Activated T-cell treated with anti-CD3 and anti-CD28 coated beads, Interleukin-2, amount 50 U/mL, for 1 hour (primary cell): ENCODE measurements around the gene DHRS4.

Experiments
- DNase-seq: peaks from one replicate; pipeline ENCODE4 v3.0.0-alpha.2; 2020

The DHRS4 gene

DNA sequence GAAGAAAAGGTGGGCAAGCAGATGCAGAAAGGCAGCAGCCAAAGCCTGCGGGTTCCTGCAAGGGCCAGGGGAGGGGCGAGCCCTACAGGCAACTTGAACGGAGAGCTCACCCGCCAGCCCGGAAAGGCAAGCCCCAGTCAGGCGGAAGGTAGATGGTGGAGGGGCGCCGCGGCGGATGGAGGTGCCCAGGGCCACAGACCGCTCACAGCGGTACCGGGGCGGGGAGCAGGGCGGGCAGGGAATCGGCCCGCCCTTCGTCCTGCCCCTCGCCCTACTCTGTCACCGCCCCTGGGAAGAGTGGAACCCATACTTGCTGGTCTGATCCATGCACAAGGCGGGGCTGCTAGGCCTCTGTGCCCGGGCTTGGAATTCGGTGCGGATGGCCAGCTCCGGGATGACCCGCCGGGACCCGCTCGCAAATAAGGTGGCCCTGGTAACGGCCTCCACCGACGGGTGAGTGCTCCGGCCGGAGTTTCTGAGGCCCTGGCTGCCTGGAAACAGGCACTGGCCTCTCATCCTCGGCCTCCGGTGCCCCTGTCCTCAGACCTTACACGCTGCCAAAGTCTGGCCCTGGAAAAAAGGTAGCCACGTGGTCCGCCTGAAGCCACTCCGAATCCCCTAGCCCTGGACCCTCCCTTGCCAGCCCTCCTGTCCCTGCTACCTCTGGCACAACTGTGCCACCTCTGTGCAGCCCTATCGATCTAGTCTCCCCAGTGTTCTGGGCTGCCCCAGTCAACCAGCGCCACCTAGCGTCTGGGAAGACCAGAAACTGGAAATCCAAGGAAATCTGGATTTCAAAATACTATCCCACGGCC lies at the start of gene DHRS4:
TSS of gene DHRS4 (plus strand) at position 307 of the 815 bp plus-strand sequence. CDS start at position 326, 19 bp downstream.
- DNase-seq = peak; percentile 76

GRCh38 chr14:23910101-23910875 lies 43.3 kb upstream of the DHRS4 start:
- no peak for DNase-seq

GRCh38 chr14:23910876-23911210 lies 42.7 kb upstream of the DHRS4 start:
- no peak for DNase-seq

DNA sequence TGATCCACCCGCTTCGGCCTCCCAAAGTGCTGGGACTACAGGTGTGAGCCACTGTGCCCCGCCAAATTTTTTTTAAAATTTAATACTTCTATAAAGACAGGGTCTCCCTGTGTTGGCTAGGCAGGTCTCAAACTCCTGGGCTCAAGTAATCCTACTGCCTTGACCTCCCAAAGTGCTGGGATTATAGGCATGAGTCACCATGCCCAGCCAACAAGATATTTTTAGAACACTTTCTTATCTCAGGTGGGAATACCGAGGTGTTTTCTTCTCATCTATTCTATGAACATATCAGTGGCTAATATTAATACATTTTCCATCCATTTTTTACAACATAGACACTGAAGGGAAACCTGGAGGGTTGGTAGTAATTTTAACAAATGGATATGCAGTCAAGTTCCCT lies 38.0 kb upstream of the DHRS4 start:
- DNase-seq = no peak

DNA sequence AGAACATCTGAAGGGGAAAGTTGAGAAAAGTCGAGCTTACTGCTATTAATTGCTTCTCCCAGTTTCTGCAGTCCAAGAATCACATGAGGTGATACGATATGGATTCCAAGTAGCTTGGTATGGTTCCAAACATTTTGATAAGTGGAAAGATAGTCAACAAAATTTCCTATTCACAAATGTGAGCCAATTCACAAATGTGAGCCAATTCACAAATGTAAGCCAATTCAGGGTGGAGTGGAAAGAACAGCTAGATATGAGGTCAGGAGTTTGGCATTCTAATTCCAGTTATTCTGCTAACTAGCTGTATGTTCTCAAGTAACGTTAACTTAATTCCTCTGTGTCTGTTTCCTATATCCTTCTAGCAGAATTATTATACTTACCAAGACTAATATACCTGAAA lies 37.6 kb upstream of the DHRS4 start:
- no peak for DNase-seq

GRCh38 chr14:23916446-23916845 lies 37.1 kb upstream of the DHRS4 start:
- DNase-seq = no peak

GRCh38 chr14:23922545-23922944 lies 31.0 kb upstream of the DHRS4 start:
- no peak for DNase-seq

DNA sequence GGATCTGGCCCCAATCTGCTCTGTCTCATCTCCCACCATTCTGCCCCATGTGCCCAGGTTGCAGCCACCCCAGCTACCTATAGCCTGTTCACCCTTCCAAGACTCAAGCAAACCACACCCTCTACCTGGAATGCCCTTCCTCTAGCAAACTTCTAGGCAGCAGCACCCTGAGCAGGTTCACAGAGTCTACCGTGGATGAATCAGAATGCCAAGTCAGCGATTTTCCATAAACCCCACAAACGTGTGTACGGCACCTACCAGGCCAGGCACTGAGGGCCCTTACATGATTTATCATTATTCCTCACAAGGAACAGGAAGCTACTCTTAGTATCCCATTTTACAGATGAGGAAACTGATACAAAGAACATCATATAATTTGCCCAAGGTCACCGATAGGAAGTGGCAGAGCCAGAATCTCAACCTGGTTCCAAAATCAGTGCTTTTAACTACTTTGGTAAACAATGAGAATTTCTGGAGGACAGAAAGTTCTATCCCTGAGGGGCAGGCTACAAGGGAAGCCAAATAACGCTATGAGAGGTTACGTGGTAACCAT lies 28.0 kb upstream of the DHRS4 start:
- DNase-seq = no peak

GRCh38 chr14:23926543-23926942 lies 27.0 kb upstream of the DHRS4 start:
- DNase-seq = no peak

GRCh38 chr14:23929136-23929535 lies 24.4 kb upstream of the DHRS4 start:
- no peak for DNase-seq

GRCh38 chr14:23929822-23930294 lies 23.7 kb upstream of the DHRS4 start:
- peak; percentile 78 for DNase-seq

- no peak for DNase-seq
Measured at GRCh38 chr14:23930742-23931141, 22.8 kb upstream of the DHRS4 start.

DNA sequence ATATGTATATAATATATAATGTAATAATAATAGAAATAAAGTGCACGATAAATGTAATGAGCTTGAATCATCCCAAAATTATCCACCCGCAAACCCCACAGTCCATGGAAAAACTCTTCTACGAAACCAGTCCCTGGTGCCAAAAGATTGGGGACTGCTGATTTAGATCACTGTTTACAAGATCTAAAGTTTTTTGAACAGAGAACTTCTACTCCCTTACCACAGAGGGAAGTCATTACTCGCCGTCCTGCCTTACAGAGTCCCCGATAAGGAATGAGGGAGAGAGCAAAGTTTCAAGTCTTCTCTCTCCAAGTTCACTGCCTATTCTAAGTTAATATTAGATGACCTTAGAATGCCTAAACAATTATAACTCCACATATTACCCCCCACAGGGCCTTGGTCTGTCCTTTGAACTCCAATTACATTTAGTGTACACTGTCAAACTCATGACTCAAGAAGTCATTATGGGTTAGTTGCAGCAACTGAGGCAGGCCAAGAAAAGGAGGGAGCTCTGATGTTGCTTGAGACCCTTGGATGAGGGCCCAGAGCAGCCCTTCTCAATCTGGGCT lies 21.8 kb upstream of the DHRS4 start:
- no peak for DNase-seq

DNA sequence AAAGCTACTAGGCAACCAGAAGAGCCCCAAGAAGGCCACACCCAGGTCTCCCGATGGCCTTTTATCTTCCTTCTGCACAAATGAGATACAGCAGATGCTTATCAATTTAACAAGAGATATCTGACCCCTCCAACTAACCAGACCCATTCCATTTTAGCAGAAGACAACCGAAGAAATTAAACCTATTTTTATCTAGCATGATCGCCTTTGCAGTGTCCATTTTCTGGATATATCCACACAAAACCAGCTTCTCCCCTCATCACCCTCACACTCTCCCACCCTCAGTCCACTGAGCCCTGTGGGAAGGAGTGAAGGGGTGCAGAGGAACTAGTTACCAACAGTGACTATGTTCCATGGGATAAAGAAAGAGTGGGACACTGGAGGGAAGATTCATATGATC lies 20.9 kb upstream of the DHRS4 start:
- DNase-seq = no peak

- DNase-seq = no peak
Measured at GRCh38 chr14:23933108-23933741, 20.3 kb upstream of the DHRS4 start.

- DNase-seq = no peak
Measured at GRCh38 chr14:23933742-23934128, 19.8 kb upstream of the DHRS4 start.

- no peak for DNase-seq
Measured at GRCh38 chr14:23935158-23935557, 18.4 kb upstream of the DHRS4 start.

GRCh38 chr14:23936084-23936829 lies 17.3 kb upstream of the DHRS4 start:
- DNase-seq = no peak

DNA sequence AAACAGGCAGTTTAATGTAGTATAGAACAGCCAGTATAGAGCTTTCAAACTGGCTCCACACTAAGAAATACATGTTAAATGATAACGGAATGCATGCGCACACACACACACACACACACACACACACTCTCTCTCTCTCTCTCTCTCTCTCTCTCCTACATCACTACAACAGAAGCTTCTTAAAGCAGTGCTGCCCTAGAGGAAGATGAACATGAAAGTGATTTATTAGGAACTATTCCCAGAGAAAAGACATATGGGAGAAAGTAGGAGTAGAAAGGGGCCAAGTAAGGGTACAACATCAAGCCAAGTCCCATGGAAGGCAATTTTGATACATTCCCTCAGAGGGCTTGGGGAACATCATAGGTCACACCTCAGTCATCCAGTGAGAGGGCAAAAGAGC lies 16.4 kb upstream of the DHRS4 start:
- DNase-seq = no peak

- DNase-seq = no peak
Measured at GRCh38 chr14:23938823-23939222, 14.7 kb upstream of the DHRS4 start.

DNA sequence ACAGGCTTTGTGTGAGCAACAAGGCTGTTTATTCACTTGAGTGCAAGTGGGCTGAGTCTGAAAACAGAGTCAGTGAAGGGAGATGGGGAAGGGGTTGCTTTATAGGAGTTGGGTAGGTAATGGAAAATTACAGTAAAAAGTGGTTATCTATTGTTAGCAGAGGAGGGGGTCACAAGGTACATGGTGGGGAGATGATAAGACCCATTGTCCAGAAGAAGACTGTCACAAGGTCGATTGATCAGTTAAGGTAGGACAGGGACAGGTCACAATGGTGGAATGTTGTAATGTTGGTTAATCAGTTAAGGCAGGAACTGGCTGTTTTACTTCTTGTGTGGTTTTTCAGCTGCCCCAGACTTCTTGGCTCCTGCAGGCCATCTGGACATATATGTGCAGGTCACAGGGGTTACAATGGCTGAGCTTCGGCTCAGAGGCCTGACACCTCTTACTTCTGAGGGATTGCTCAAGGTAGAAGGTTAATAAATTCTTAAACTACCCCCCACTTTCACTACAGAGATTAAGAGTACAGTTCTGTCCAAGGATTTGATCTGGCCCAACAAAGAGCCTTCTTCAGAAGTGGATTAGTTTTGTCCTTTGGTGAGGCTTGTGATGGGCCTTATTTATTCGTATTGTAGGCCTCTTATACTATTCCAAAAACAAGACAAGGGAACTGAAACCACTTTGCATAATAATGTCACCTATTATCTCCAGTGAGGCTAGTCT lies 13.8 kb upstream of the DHRS4 start:
- DNase-seq = no peak

GRCh38 chr14:23941230-23941629 lies 12.3 kb upstream of the DHRS4 start:
- no peak for DNase-seq
